HL-60/S4 treated with phorbol 12-myristate 13-acetate at 8.2 ng/mL for 4 days and 3 days (cell line): Measurements from ENCODE around the gene KIAA1217.

Experiments
- in situ Hi-C: fragments of 300-500 bp; cut with MboI; formaldehyde crosslinking; loops from 2 replicates; pipeline ENCODE4 v1.15.0; 2022; ENCODE audit warnings: low sequenced_read_pairs

The KIAA1217 gene

GRCh38 chr10:24394461-24395190 lies 185.7 kb downstream of the KIAA1217 start:
- in situ Hi-C loops, result no loop called here

- in situ Hi-C loops, result no loop called here
Observed at GRCh38 chr10:24396396-24396795, 187.5 kb downstream of the KIAA1217 start.

GRCh38 chr10:24397662-24398061 lies 188.7 kb downstream of the KIAA1217 start:
- in situ Hi-C loops, result no loop called here

GRCh38 chr10:24404567-24404966 lies 195.6 kb downstream of the KIAA1217 start:
- in situ Hi-C loops, result no loop called here

- in situ Hi-C loops, result no loop called here
Observed at GRCh38 chr10:24405635-24406034, 196.7 kb downstream of the KIAA1217 start.

- in situ Hi-C loops, result no loop called here
Observed at GRCh38 chr10:24406809-24407483, 198.0 kb downstream of the KIAA1217 start.

- in situ Hi-C loops, result no loop called here
Observed at GRCh38 chr10:24407928-24408327, 199.0 kb downstream of the KIAA1217 start.

GRCh38 chr10:24408365-24408764 lies 199.4 kb downstream of the KIAA1217 start:
- in situ Hi-C loops, result no loop called here

GRCh38 chr10:24414597-24414996 lies 205.7 kb downstream of the KIAA1217 start:
- in situ Hi-C loops, result no loop called here

GRCh38 chr10:24415455-24416125 lies 206.7 kb downstream of the KIAA1217 start:
- in situ Hi-C loops, result no loop called here

GRCh38 chr10:24416248-24416647 lies 207.3 kb downstream of the KIAA1217 start:
- in situ Hi-C loops, result no loop called here

GRCh38 chr10:24417053-24417452 lies 208.1 kb downstream of the KIAA1217 start:
- in situ Hi-C loops, result no loop called here

GRCh38 chr10:24418532-24418931 lies 209.6 kb downstream of the KIAA1217 start:
- in situ Hi-C loops, result no loop called here

GRCh38 chr10:24419066-24419465 lies 210.1 kb downstream of the KIAA1217 start:
- in situ Hi-C loops, result no loop called here

- in situ Hi-C loops, result no loop called here
Observed at GRCh38 chr10:24425151-24425550, 216.2 kb downstream of the KIAA1217 start.

- in situ Hi-C loops, result no loop called here
Observed at GRCh38 chr10:24427678-24428409, 218.9 kb downstream of the KIAA1217 start.

- in situ Hi-C loops, result no loop called here
Observed at GRCh38 chr10:24428410-24428782, 219.5 kb downstream of the KIAA1217 start.

- in situ Hi-C loops, result no loop called here
Observed at GRCh38 chr10:24430591-24430990, 221.7 kb downstream of the KIAA1217 start.

GRCh38 chr10:24432478-24433416 lies 223.8 kb downstream of the KIAA1217 start:
- in situ Hi-C loops, result no loop called here

GRCh38 chr10:24433705-24434104 lies 224.8 kb downstream of the KIAA1217 start:
- in situ Hi-C loops, result no loop called here
